HG03025 (cell line): ENCODE results near the gene IGDCC3.

Source experiments
- ATAC-seq: cut with Tn5 transposase; IDR thresholded peaks from one replicate; pipeline ENCODE4 v1.9.1; 2021; ENCODE audit warnings: mild to moderate bottlenecking, moderate library complexity; ENCODE audit not compliant: unreplicated experiment, low FRiP score

The IGDCC3 gene

DNA sequence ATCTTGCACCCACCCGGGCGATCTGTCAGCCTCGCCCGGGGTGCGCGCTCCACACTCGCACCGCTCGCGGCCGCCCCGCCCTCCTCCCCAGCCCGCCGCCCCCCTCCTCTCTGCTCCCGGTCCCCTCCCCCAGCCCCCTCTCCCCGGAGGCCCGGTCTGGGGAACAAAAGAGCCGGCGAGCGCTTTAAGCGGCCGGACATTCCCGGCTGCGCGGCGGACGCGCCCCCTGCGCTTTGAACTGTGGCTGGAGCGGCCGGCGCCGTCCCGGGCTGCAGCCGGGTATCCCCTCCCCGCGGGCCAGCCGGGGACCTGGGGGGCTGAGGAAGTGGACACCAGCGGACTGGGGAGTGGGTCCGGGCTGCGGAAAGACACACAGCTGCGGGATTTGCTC, at the start of gene IGDCC3:
IGDCC3 (minus strand) TSS at position 27 of the 391 bp plus-strand sequence. CDS start 214 bp downstream, outside the sequence.
- ATAC-seq: no peak

GRCh38 chr15:65426216-65426853, 48.5 kb upstream of the IGDCC3 start:
- no peak for ATAC-seq

GRCh38 chr15:65424683-65425082, 46.9 kb upstream of the IGDCC3 start:
- no peak for ATAC-seq

GRCh38 chr15:65423976-65424679, 46.3 kb upstream of the IGDCC3 start:
- ATAC-seq: no peak

GRCh38 chr15:65423150-65423975, 45.6 kb upstream of the IGDCC3 start:
- ATAC-seq: no peak

GRCh38 chr15:65421360-65422215, 43.8 kb upstream of the IGDCC3 start:
- ATAC-seq: no peak

DNA sequence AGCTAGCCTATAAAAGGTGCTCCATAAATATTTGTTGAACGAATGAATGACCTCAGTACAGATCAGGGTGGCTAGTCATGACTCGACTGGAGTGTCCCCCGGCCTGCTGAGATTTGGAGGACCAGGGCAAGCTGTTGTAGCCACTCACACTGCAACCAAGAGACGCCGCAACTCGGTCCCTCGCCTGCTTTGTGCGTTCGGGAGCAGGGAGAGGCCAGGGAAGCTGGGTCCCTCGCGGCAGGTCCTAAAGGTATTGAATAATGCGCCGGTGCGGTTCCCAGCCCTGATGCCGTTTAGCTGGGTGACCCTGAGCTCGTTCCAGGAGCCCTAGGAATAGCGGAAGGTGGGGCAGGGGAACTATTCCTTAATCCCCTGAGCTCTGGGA, 43.2 kb upstream of the IGDCC3 start:
- no peak for ATAC-seq

GRCh38 chr15:65418596-65418995, 40.8 kb upstream of the IGDCC3 start:
- no peak for ATAC-seq

DNA sequence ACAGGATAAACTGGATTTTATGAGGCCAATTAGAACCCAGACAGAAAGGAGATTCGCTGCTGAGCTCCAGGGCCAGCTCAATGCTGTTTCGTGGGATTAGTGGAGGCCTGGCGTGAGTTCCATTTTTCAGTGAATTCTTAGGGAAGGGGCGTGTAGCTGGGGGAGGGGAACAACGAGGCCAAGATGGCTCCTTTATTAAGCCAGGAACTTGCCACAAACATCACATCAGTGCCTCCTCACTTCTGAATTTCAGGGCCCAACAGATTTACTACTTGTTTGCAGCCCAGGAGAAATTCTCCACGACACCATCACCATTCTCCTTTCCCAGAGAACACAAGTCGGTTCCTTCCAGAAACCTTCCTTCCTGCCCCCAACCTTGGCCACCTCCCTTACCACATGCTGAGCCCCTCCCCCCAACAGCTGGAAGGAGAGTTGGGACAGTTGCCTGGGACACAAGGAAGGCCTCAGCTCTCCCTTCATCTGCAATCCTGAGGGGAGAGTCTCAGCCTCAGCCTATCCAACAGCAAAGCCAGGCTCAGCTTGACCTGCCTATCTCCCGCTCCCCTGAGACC, 39.1 kb upstream of the IGDCC3 start:
- no peak for ATAC-seq

DNA sequence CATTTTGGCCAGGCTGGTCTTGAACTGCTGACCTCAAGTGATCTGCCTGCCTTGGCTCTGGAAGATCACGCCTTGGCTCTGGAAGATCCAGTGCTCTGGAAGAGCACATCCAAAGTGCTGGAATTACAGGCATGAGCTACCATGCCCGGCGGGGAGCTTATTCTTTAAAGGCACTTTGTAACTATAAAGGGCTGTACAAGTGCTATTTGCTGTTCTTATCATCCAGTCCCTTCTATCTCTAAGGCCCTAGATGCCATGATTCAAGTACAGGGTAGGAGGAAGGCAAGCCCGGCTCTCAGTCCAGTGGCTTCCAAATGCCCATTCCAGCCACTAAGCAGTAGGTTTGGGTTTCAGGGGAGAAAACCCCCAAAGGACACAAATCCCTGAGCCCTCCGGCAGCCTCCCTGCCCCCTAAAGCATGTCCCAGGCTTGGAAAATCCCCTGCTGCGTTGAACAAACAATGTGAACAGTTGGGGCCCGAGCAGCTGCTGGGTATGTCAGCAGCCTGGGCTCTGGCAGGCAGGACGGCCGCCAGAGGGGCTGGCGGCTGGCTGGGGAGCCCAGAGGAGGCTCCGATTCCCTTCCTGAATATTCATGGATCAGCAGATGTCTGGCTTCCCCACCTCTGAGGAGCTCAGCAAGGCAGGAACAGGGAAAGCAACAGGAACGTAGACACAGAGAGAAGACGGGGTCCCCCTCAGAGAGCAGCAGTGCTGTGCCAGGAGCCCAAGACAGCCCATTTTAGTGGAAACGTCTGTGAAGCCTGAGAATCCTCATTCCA, 37.2 kb upstream of the IGDCC3 start:
- ATAC-seq: no peak

DNA sequence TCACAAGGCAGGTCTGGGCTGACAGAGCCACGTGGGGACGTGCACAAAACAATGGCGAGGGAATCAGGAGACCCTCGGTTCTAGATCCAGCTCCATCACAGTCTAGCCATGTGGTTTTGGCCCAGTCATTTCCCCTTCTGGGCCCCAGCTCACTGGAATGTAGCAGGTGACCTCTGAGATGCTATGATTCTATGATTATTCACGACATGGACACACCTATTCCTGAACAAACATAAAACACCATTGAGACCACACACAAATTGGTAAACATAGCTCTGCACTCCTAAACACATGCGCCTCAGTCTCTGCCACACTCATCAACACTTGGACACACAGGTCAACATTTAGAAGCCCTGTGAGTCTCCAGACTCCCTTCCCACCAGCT, 36.0 kb upstream of the IGDCC3 start:
- no peak for ATAC-seq

DNA sequence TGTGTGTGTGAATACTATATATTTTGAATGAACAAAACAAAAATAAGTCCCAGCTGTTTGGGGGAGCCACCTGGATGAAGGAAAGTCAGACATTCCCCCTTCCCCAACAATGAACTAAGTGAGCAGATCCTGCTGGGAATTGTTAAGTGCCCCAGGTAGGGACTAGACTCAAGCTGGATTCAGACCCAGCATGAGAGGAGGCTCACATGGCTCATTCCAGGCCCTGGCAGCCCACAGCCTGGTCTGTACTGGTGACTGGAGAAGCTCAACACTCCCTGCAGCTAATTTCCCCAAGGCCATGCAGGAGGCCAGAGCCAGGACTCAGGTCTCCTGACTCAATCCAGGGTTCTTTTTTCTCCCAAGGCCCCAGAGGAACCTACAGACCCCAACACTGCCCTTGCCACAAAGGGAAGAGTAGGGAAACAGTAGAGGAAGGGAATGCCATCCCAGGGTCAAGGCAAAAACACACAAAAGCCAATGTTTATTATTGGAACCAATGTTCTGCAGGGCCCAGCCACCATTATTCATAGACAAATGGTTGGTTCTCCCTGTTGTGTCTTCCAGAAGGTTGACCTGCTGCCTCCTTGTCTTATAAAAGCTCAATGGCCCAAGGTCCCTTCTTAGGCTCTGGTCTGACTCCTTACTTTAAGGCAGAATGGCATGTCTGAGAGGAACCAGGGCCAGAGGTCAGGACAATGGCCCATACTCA, 35.4 kb upstream of the IGDCC3 start:
- ATAC-seq: no peak

- ATAC-seq: no peak
These were observed 34.8 kb upstream of the IGDCC3 start for GRCh38 chr15:65412556-65412955.

GRCh38 chr15:65411465-65412071, 33.8 kb upstream of the IGDCC3 start:
- ATAC-seq: no peak

GRCh38 chr15:65410972-65411371, 33.2 kb upstream of the IGDCC3 start:
- ATAC-seq: no peak

DNA sequence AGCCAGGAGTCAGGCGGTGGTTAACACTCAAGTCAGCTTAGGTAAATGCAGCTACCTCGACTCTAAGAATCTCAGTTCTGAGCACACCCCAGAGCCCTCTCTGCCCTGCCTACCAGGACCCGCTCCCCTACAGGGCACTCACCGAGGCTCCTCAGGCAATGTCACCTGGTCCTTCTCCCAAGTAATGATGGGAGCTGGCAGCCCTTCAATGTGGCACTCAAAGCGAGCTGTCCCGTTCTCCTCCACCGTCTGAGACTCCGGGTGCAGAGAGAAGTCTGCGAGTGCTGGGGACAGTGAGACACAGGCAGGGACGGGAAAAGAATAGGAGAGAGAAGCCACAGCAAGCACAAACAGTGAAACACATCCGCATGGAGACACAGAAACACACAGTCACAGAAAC, 32.2 kb upstream of the IGDCC3 start:
- no peak for ATAC-seq

- no peak for ATAC-seq
These were observed 31.3 kb upstream of the IGDCC3 start for GRCh38 chr15:65409036-65409631.
